ENCODE data around the gene CBX1.

Gene CBX1

GRCh38 chr17:48048384-48049126, 52.7 kb downstream of the CBX1 start:
- peak; percentile 94 for DNase-seq (ENCODE audit: low read depth)
- peak overlapping the region; percentile 93 for H3K4me3 ChIP-seq (ENCODE audit: low read length)
- 0 out of 2 replicates have a peak, but pooled peaks have one; percentile 2 for TF ChIP-seq CTCF (conservative IDR thresholded peaks at IDR 0.05; ENCODE audit: low read length)

DNA sequence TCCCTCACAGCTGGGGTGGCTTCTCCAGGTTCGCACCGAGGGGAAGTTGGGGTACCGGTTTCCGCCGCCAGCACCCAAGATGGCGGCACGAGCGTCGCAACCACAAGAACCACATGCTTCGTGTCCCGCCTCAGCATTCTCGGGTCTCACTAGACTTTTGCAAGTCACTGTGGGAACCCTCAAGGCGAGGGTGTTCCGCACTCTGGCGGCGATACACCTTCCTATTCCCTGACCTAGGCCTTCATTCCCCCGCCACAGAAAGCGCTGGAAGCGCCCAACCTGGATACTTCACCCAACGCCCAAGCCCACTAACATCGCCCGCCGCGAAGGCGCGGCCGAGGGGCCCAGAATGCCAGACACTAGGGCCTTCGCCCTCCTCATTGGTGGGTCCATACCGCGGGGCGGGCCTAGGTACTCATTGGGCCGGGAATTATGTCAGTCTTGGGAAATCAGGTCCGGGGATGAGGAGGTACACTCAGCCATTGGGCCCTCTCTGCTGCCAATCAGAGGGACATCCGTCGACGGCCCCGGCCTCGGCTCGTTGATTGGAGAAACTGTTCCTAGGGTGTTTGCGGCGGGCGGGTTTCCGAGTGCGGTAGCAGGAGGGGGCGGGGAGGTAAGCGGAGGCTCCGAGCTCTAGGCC, 53.4 kb downstream of the CBX1 start, which contains the start of gene NFE2L1:
TSS of gene NFE2L1 (plus strand) at position 619 of the 643 bp plus-strand sequence. CDS start 2,760 bp downstream, outside the sequence.
- peak within 1 kb of the TSS; percentile 95 for H3K4me3 ChIP-seq (ENCODE audit: low read length)
- DNase-seq (ENCODE audit: low read depth): peak; percentile 100
- no peak for TF ChIP-seq CTCF (conservative IDR thresholded peaks at IDR 0.05; ENCODE audit: low read length)

GRCh38 chr17:48047113-48047740, 54.1 kb downstream of the CBX1 start:
- peak overlapping the region; percentile 95 for H3K4me3 ChIP-seq (ENCODE audit: low read length)
- TF ChIP-seq CTCF (conservative IDR thresholded peaks at IDR 0.05; ENCODE audit: low read length): no peak
- DNase-seq (ENCODE audit: low read depth): no peak

GRCh38 chr17:48046296-48046695, 55.0 kb downstream of the CBX1 start:
- H3K4me3 ChIP-seq (ENCODE audit: low read length): peak overlapping the region; percentile 95; the same call in 1 of the 2 replicates
- no peak for TF ChIP-seq CTCF (conservative IDR thresholded peaks at IDR 0.05; ENCODE audit: low read length)
- DNase-seq (ENCODE audit: low read depth): no peak

- no peak overlapping the region for H3K4me3 ChIP-seq (ENCODE audit: low read length)
- DNase-seq (ENCODE audit: low read depth): no peak
- TF ChIP-seq CTCF (conservative IDR thresholded peaks at IDR 0.05; ENCODE audit: low read length): no peak
Measured at GRCh38 chr17:48045316-48046001, 55.8 kb downstream of the CBX1 start.

DNA sequence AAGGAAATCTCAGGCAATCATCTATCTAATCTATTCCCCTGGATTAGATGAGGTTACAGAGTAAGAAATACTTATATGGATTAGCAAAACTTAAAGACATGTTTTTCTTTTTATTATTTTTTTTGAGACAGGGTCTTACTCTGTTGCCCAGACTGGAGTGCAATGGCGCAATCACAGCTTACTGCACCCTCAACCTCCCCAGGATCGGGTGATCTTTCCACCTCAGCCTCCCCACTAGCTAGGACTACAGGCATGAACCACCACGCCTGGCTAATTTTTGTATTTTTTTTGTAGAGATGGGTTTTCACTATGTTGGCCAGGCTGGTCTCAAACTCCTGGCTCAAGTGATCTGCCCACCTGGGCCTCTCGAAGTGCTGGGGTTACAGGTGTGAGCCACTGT, 56.4 kb downstream of the CBX1 start:
- TF ChIP-seq CTCF (conservative IDR thresholded peaks at IDR 0.05; ENCODE audit: low read length): no peak
- no peak for DNase-seq (ENCODE audit: low read depth)

More for the DNA sequence above, 56.4 kb downstream of the CBX1 start:
- H3K4me3 ChIP-seq (ENCODE audit: low read length): no peak overlapping the region
